Measurements from ENCODE around the gene NUP214. TPM values are rescaled to one million over a fixed set of nuclear protein-coding genes. Genes with fewer than 3 reads are reported as not detected.
A peak's percentile ranks its signal among the peaks of the same experiment; 100 is the strongest.
"Not testable (repeated sequence)": the region's sequence is repeated elsewhere in the genome, so short reads cannot be mapped to it uniquely, and the experiment has no call there.

Gene NUP214
- total and polyA plus RNA-seq, 9 donors, result 21.2 to 35.6 (median 29.7) TPM

DNA sequence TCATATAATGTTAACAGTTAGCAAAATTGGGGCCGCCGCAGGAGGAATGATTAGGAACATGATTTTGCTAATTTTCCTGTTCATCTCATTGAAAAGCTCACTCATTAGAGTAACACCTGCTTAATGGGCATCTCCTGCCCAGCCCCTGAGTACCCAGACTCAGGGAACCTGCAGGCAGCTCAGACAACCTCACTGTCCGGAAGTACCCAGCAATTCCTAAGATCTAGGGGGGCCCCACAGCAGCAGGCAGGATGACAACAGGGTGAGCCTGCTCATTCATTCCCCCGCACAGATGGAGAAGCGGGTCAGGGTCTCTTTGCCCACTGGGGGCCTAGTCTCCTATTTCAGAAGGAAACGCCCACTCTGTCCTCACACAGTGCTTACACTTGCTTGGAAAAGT, 138.3 kb downstream of the NUP214 start:
- H3K27me3 ChIP-seq (ENCODE audit: control insufficient read depth, insufficient read depth, low read length), result no peaks in the 10 kb centered on the region
- WGBS (ENCODE audit: insufficient coverage), result 77% methylated on average over 4 of the region's 6 CpGs
- DNase-seq, result no peak
- no peak overlapping the region for H3K4me3 ChIP-seq (ENCODE audit: low read length)
- no peaks in the 10 kb centered on the region for H3K9me3 ChIP-seq (replicated peaks; ENCODE audit: control insufficient read depth, low read depth, low read length)
- H3K4me1 ChIP-seq (ENCODE audit: control insufficient read depth, insufficient read depth, low read length), result peaks cover 42% of the 10 kb centered on the region
- H3K27ac ChIP-seq (ENCODE audit: low read length), result no peak overlapping the region
- peaks cover 31% of the 10 kb centered on the region for H3K36me3 ChIP-seq (ENCODE audit: control insufficient read depth, insufficient read depth, low read length)

DNA sequence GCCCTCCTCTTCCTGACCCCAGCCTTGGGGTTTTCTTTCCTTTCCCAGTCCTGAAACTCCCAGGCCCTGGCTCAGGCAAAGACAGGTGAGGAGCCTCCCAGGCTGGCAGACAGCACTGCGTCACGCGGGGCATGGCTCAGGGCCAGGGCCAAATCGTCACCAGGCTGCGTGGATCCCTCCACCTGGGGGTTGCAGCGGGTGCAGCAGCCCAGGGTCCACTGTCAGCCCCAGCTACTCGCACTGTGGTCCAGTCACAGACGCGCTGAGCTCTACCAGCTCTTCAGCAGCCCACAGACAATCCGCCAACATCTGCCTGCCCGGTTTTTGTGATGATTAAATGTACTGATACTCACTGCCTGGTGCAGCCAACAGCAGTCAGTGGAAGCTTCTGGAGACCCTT, 138.8 kb downstream of the NUP214 start:
- H3K27ac ChIP-seq (ENCODE audit: low read length), result no peak overlapping the region
- 77% methylated on average over 10 of the region's 11 CpGs for WGBS (ENCODE audit: insufficient coverage)

DNA sequence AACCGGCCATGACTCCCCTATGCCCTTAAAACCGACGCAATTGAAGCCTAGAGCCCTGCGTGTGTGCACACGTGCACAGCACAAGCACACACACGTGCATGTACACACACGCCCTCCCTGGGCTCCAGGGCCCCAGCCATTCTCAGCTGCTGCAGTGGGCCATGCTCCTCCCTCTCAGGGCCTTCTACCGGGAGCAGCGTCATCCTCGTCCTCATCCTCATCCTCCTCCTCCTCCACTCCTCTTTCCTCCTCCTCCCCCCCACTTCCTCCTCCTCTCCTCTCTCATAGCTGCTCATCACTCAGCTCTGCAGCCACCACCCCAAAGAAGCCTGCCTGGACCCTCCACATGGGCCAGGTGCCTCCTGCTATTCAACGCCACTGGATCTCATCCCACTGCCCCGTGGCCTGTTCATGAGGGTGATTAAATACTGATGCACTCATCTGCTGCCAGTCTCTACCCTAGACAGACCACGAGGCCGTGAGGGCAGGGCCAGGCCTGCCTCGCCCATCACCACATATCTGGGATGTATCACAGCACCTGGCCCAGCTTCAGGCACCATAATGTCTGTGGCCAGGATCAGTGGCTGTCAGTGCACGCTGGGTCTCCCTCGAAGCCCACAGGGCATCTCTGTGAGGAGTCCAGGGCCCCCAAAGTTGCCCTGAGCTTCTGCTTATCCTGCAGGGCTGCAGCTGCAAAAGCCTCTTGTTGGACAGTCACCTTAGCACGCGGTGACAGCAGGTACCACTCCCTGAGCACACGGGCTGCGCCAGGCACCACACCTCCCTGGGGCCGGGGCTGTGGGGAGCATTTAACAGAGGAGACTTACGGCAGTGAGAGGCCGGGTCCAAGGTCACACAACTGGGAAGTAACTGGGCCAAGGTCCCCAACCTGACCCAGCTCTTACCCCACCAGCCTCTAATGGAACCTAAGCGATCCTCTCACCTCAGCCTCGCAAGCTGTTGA, 141.2 kb downstream of the NUP214 start:
- peaks cover 55% of the 10 kb centered on the region for H3K4me1 ChIP-seq (ENCODE audit: control insufficient read depth, insufficient read depth, low read length)
- no peaks in the 10 kb centered on the region for H3K9me3 ChIP-seq (replicated peaks; ENCODE audit: control insufficient read depth, low read depth, low read length)
- peaks cover 7% of the 10 kb centered on the region for H3K36me3 ChIP-seq (ENCODE audit: control insufficient read depth, insufficient read depth, low read length)
- WGBS (ENCODE audit: insufficient coverage), result 49% methylated on average over 21 of the region's 26 CpGs
- H3K27ac ChIP-seq (ENCODE audit: low read length), result peak overlapping the region; percentile 69
- no peak overlapping the region for H3K4me3 ChIP-seq (ENCODE audit: low read length)
- H3K27me3 ChIP-seq (ENCODE audit: control insufficient read depth, insufficient read depth, low read length), result no peaks in the 10 kb centered on the region
- peak; percentile 68 for DNase-seq

More for the DNA sequence above, 138.8 kb downstream of the NUP214 start:
- peaks cover 25% of the 10 kb centered on the region for H3K36me3 ChIP-seq (ENCODE audit: control insufficient read depth, insufficient read depth, low read length)
- peaks cover 40% of the 10 kb centered on the region for H3K4me1 ChIP-seq (ENCODE audit: control insufficient read depth, insufficient read depth, low read length)
- no peaks in the 10 kb centered on the region for H3K27me3 ChIP-seq (ENCODE audit: control insufficient read depth, insufficient read depth, low read length)
- H3K4me3 ChIP-seq (ENCODE audit: low read length), result no peak overlapping the region
- DNase-seq, result no peak
- H3K9me3 ChIP-seq (replicated peaks; ENCODE audit: control insufficient read depth, low read depth, low read length), result no peaks in the 10 kb centered on the region

DNA sequence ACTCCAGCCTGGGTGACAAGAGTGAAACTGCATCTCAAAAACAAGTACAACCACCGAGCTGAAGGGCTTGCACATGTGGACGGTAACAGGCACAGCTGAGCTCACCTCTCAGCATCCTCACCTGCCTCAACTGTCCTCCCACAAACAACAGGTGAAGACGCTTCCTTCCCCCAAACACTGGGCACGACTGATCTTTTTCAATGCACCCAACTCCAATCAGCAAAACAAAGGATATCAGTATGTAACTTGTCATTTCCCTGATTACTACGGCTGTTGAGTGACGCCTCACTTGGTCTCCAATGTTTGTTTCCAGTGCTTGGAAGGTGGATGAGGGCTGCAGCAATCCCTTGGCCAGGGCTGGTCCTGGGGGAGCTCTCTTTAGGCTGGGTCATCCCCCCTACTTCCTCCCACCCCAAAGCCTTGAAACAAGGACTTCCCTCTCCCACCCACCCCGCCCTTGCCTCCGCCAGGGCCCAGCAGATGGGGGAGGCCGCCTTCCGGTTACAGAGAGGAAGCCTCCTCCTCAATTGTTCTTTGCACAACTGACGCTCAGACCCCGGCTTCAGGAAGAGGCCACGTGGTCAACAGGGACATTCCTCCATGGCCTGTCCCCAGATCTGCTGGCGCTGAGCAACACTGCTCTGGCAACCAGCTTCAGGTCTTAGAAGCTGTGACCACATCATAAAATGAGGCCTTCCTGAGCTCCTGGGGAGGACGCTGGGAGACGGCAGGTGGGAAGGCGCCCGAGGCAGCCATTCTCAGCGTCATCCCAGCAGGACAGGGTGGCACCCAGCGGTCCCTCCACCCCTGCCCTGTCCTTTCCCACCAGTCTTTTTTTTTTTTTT, 145.0 kb downstream of the NUP214 start:
- H3K27ac ChIP-seq (ENCODE audit: low read length), result peak overlapping the region; percentile 88
- H3K9me3 ChIP-seq (replicated peaks; ENCODE audit: control insufficient read depth, low read depth, low read length), result no peaks in the 10 kb centered on the region
- peaks cover 12% of the 10 kb centered on the region for H3K36me3 ChIP-seq (ENCODE audit: control insufficient read depth, insufficient read depth, low read length)
- peaks cover 81% of the 10 kb centered on the region for H3K4me1 ChIP-seq (ENCODE audit: control insufficient read depth, insufficient read depth, low read length)
- H3K27me3 ChIP-seq (ENCODE audit: control insufficient read depth, insufficient read depth, low read length), result peaks cover 4% of the 10 kb centered on the region
- WGBS (ENCODE audit: insufficient coverage), result 39% methylated on average over 14 of the region's 20 CpGs
- DNase-seq, result peak; percentile 87
- no peak overlapping the region for H3K4me3 ChIP-seq (ENCODE audit: low read length)

DNA sequence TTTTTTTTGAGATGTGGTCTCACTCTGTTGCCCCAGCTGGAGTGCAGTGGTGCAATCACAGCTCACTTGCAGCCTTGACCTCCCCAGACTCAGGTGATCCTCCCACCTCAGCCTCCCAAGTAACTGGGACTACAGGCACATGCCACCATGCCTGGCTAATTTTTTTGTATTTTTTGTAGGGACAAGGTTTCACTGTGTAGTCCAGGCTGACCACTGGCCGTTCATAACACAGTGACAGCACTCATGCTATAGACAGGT, 145.6 kb downstream of the NUP214 start:
- peak overlapping the region; percentile 82 for H3K27ac ChIP-seq (ENCODE audit: low read length)
- peaks cover 12% of the 10 kb centered on the region for H3K36me3 ChIP-seq (ENCODE audit: control insufficient read depth, insufficient read depth, low read length)
- not testable (repeated sequence) for H3K4me3 ChIP-seq (ENCODE audit: low read length); H3K9me3 ChIP-seq (replicated peaks; ENCODE audit: control insufficient read depth, low read depth, low read length); DNase-seq; H3K27me3 ChIP-seq (ENCODE audit: control insufficient read depth, insufficient read depth, low read length)
- peaks cover 76% of the 10 kb centered on the region for H3K4me1 ChIP-seq (ENCODE audit: control insufficient read depth, insufficient read depth, low read length)
- 100% methylated on average over 1 of the region's 1 CpG for WGBS (ENCODE audit: insufficient coverage)

DNA sequence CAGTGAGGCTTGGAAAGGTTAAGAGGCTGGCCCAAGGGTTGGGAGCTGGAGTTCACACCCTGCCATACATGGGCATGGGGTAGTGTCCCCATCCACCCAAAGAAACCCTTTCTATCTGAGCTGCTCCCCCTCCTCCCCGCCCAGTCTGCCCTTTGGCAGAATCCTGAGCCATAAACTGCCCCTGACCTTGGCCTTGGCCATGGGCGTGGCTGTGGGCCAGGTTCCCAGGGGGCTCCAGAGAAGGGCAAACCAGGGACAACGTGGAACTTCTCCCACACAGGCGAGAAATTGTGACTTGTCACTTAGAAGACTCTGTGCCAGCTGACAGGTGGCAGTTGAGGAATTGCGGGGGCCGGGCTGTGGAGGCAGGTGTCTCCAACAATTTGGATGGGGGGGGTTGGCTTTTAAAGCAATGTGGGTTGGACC, 146.1 kb downstream of the NUP214 start:
- Histone ChIP-seq H3K27me3 (ENCODE audit: control insufficient read depth, insufficient read depth, low read length) (peaks cover 13% of the 10 kb centered on the region), H3K36me3 (ENCODE audit: control insufficient read depth, insufficient read depth, low read length) (peaks cover 14% of the 10 kb centered on the region), H3K4me3 (ENCODE audit: low read length) (no peak overlapping the region), H3K27ac (ENCODE audit: low read length) (peak overlapping the region; percentile 82), H3K9me3 (replicated peaks; ENCODE audit: control insufficient read depth, low read depth, low read length) (no peaks in the 10 kb centered on the region), H3K4me1 (ENCODE audit: control insufficient read depth, insufficient read depth, low read length) (peaks cover 70% of the 10 kb centered on the region)
- DNase-seq, result no peak
- 62% methylated on average over 6 of the region's 6 CpGs for WGBS (ENCODE audit: insufficient coverage)

DNA sequence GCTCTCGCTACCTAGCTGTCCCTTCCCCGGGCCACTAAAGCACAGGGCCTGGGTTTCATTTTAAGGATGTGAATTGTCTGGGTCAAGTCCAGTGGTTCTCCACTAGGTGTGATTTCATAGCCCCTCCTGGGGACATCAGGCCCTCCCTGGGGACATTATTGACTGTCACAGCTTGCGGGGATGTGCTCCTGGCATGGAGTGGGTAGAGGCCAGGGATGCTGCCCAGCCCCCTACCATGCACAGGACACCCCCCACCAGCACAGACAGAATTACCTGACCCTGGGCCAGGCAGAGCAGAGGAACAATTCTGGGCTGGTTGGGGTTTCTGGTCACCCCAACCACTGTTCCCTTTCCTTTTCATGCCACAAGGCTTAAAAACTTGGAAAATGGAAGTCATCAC, 146.8 kb downstream of the NUP214 start:
- Histone ChIP-seq H3K36me3 (ENCODE audit: control insufficient read depth, insufficient read depth, low read length) (peaks cover 14% of the 10 kb centered on the region), H3K4me3 (ENCODE audit: low read length) (no peak overlapping the region), H3K9me3 (replicated peaks; ENCODE audit: control insufficient read depth, low read depth, low read length) (no peaks in the 10 kb centered on the region), H3K27ac (ENCODE audit: low read length) (peak overlapping the region; percentile 93), H3K4me1 (ENCODE audit: control insufficient read depth, insufficient read depth, low read length) (peaks cover 63% of the 10 kb centered on the region), H3K27me3 (ENCODE audit: control insufficient read depth, insufficient read depth, low read length) (peaks cover 13% of the 10 kb centered on the region)
- no peak for DNase-seq
- no CpG with 5 or more reads among the region's 3 CpGs for WGBS (ENCODE audit: insufficient coverage)

DNA sequence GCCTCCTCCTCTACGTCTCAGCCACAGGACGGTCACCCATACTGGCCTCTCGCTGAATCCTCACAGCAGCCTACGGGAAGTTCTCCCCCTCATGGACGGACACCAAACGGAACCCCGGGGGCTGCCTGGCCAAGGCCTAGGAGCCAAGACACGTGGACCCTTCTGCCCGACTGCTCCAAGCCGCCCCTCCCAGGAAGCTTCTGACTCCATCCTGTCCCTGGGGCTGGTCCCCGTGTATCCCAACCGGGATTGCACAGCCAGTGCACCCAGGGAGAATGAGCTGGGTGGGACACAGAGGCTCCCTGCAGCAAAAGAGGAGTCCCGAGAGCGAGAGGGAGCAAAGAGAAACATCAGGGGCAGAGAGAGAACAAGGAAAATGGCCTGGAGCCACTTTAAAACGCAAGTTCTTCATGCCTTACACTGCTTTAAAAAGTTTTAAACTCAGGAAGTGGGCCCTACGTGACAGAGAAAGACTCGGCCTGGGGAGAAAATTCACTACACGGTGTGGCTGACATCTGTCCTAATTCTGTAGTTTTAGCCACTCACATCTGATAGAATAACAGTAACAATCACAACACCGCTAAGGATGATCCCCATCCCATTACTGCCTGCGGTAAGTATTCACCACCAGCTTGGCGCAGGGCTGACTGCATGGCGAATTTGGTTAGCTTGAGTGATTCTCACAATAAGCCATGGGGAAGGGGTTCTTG, 147.9 kb downstream of the NUP214 start:
- H3K4me1 ChIP-seq (ENCODE audit: control insufficient read depth, insufficient read depth, low read length), result peaks cover 61% of the 10 kb centered on the region
- peak overlapping the region; percentile 67 for H3K4me3 ChIP-seq (ENCODE audit: low read length)
- peaks cover 14% of the 10 kb centered on the region for H3K36me3 ChIP-seq (ENCODE audit: control insufficient read depth, insufficient read depth, low read length)
- H3K9me3 ChIP-seq (replicated peaks; ENCODE audit: control insufficient read depth, low read depth, low read length), result no peaks in the 10 kb centered on the region
- peak; percentile 53 for DNase-seq
- peaks cover 13% of the 10 kb centered on the region for H3K27me3 ChIP-seq (ENCODE audit: control insufficient read depth, insufficient read depth, low read length)
- peak overlapping the region; percentile 93 for H3K27ac ChIP-seq (ENCODE audit: low read length)
- WGBS (ENCODE audit: insufficient coverage), result 44% methylated on average over 13 of the region's 22 CpGs

DNA sequence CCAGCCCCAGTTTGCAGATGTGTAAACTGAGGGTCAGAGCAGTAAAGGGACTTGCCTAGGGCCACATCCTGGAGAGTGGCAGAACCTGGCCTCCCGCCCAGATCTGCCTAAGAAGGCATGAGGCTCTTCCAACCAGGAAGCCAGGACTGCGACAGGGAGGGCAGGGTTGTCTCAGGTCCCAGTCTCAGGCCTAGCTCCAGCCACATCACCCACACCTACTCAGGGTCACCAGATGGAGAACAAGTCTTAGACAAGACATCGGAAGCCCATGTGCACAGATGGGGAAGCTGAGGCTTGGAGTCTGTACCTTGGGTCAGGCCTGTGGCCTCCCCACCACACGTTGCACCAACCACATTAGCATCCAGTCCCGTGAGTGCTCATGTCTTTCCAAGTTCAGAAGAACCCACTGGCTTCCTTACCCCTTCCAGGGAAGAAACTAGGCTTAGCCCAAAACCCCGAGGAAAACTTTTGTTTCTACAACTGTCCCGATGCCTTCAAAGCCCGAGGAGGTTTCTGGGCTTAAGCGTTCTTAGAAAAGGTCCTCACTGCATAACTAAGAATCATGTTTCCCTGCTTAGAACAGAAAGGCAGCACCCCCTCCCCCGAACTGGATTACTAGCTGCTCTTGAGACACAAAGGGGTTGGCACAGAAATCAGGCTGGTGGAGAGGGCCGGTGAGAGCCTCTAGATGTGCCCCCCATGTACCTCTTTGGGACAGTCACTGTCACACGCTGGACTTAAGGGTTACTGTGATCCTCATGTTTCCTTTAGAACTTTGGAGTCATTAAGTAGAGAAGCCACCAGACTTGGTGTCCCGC, 148.7 kb downstream of the NUP214 start:
- peak overlapping the region; percentile 93 for H3K27ac ChIP-seq (ENCODE audit: low read length)
- 30% methylated on average over 2 of the region's 13 CpGs for WGBS (ENCODE audit: insufficient coverage)
- H3K4me3 ChIP-seq (ENCODE audit: low read length), result peak overlapping the region; percentile 67
- DNase-seq, result no peak
- H3K27me3 ChIP-seq (ENCODE audit: control insufficient read depth, insufficient read depth, low read length), result peaks cover 13% of the 10 kb centered on the region
- H3K36me3 ChIP-seq (ENCODE audit: control insufficient read depth, insufficient read depth, low read length), result peaks cover 14% of the 10 kb centered on the region
- peaks cover 64% of the 10 kb centered on the region for H3K4me1 ChIP-seq (ENCODE audit: control insufficient read depth, insufficient read depth, low read length)
- no peaks in the 10 kb centered on the region for H3K9me3 ChIP-seq (replicated peaks; ENCODE audit: control insufficient read depth, low read depth, low read length)
